GM04504 (cell line): ENCODE data around the gene ERAS.
"Not testable (repeated sequence)": the region's sequence is repeated elsewhere in the genome, so short reads cannot be mapped to it uniquely, and the experiment has no call there.

ENCODE experiments used
- DNase-seq: peaks from one replicate; pipeline ENCODE4 v3.0.0-alpha.2; 2012; ENCODE audit warnings: low read depth

Gene ERAS

DNA sequence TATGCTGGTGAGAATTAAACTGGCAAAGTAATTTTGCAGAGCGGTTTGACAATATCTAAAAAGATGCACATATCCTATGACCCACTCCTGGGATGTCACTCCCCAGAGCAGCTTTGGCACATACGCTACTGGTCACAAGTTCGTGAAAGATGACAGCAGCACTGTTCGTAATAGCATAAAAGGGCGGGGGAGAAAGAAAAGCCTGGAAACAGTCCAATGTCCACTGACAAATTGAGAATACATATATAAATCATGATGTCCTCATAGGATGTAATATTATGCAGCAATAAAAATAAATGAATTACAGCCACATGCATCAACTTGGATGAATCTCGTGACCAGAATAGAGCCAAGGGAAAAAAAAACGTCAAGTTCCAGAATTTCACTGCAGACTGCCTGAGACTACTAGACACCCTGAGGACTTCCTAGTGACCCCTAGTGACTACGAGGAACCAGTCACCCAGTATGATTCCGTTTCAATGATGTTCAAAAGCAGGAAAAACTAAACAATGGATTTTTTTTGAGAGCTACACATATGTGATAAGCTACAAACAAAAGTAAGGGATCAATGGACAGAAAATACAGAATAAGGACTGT lies 7.3 kb downstream of the ERAS start:
- peak; percentile 4 for DNase-seq

DNA sequence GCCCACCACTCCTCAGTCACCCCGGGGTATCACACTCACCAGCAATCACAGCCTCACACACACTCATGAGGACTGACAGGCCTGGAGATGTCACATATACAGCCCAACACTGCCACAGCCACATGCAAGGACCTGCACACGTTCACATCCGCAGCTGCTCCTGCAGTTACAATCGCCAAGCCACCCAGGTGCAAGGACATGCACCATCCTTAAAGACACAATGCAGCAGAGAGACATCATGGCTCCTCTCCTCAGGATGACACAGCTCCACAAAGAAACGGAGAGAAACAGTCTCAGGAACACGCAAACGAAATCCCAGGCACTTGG lies 8.0 kb downstream of the ERAS start:
- no peak for DNase-seq

DNA sequence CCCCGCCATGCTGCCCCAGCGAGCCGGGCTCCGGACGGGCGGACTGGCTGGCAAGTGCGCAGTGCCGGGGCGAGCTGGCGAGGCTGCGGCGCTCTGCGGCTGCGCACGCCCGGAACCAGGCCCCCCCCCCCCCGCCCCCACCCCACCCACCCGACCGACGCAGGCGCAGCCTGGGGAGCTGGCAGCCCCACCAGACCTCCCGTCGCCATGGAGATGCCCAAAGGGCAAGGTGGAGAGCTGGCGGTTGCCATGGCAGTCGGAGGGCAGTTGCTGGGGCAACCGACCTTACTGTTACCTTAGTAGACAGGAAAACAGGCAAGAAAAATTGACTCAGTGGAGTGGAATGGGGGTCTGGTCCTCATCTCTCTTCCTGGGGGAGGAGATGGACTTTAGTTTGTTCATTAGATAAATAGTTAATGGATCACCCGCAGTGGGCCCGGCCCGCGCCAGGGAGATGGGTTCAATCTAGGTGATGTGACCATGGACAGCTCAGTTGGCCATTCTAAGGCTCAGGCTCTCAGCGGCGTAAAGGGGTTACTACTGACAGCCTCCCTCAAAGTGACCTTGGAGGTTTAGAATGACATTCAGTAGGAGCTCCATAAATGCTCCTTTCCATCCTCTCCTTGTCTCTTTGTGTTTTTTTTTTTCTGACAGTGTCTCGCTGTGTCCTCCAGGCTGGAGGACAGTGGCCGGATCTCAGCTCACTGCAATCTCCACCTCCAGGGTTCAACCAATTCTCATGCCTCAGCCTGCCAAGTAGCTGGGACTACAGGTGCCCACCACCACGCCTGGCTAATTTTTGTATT lies 9.4 kb downstream of the ERAS start, which contains the start of gene PCSK1N:
TSS of gene PCSK1N (minus strand) at position 87 of the 806 bp plus-strand sequence. CDS start at position 9, 78 bp downstream.
- no peak for DNase-seq

DNA sequence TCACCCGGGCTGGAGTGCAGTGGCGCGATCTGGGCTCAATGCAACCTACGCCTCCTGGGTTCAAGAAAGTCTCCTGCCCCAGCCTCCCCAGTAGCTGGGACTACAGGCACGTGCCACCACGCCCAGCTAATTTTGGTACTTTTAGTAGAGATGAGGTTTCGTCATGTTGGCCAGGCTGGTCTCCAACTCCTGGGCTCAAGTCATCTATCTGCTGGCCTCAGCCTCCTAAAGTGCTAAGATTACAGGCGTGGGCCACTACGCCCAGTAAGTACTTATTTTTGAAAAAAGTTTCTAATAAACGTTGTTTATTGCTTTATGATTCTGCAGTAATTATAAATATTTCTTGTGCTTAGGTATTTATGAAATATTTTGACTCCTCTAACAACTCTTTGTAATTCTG lies 13.4 kb downstream of the ERAS start:
- DNase-seq, result no peak

DNA sequence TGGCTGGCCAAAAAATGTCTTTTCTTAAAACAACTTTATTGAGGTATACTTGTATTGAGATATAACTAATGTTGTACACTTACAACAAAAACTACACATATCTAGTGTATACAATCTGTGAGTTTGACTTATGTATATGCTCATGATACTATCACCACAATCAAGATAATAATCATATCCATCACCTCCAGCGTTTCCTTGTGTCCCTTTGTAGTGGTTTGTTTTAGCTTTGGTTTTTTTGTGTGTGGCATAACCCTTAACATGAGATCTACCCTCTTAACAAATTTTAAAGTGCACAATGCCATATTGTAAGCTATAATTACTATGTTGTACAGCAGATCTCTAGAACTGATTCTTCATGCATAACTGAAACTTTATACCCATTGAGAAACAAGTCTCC lies 22.5 kb downstream of the ERAS start:
- no peak for DNase-seq

DNA sequence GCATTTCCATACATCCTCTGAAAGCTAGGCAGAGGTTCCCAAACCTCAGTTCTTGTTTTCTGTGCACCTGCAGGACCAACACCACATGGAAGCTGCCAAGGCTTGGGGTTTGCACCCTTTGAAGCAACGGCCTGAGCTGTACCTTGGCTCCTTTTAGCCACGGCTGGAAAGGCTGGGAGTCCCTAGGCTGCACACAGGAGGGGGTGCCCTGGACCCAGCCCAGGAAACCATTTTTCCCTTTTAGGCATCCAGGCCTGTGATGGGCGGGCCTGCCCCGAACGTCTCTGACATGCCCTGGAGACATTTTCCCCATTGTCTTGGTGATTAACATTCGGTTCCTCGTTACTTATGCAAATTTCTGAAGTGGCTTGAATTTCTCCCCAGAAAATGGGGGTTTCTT lies 26.5 kb downstream of the ERAS start:
- no peak for DNase-seq

DNA sequence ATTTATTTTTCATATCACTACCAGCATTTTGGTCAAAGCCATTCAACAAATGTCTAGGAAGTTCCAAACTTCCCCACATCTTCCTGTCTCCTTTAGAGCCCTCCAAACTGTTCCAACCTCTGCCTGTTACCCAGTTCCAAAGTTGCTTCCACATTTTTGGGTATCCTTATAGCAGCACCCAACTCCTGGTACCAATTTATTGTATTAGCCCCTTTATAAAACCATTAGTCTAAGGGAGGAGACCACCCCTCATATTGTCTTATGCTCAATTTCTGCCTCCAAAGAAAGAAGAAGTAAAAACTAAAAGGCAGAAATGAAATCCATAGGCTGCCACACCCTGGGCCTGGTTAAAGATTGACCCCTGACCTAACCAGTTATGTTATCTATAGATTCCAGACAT lies 27.2 kb downstream of the ERAS start:
- not testable (repeated sequence) for DNase-seq

DNA sequence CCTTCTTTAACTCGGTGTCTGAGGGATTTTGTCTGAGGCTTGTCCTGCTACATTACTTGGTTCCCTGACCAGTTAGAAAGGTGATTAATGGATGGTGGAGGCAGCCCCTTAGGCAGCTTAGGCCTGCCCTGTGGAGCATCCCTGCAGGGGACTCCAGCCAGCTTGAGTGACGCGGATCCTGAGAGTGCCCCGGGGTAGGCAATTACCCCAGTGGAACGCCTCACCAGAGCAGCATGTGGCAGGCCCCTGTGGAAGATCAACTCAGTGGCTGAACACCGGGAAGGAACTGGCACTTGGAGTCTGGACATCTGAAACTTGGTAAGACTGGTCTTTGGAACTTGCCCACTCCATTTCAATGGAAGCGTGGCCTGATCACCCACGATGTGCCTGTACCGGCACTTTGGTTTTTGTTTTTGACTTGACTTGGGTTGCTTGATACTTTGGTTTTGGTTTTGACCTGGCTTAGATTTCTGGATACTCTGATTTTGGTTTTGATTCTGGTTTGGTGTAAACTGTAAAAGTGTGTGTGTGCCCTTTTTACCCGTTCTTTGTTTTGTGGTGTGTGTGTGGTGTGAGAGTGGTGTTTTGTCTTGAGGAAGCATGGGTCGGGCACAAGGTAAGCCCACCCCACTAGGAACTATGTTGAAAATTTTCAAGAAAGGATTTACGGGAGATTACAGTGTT lies 27.9 kb downstream of the ERAS start:
- not testable (repeated sequence) for DNase-seq

DNA sequence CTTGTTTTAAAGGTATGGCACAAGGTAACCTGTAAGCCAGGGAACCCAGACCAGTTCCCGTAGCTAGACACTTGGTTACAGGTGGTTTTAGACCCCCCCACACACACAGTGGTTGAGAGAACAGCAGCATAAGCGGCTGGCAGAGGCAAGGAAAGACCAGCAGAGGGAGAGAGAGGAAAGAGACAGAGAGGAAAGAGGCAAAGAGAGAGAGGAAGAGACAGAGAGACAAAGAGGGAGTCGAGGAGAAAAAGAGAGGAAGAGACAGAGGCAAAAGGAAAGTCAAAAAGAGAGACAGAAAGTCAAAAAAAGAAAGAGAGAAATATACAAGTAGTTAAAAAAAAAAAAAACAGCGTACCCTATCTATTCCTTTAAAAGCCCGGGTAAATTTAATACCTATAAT lies 28.6 kb downstream of the ERAS start:
- no peak for DNase-seq

DNA sequence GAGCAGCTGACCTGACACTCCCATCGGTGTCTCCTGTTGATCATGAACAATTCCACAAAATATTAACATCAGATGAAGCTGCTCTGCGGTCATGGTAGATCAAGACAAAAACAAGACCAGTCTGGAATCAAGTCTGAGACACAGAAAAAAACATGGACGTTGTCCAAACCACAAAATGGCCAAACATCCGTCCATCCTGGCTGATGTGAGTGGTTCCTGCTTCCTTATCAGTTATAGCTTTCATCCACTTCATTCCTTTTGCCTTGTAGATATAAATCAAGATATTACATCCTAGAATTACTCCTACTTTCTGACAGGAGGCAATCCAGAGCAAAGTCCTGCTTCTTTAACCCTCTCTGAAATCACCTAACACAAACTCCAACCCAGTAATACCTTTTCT lies 37.9 kb downstream of the ERAS start:
- DNase-seq, result no peak

DNA sequence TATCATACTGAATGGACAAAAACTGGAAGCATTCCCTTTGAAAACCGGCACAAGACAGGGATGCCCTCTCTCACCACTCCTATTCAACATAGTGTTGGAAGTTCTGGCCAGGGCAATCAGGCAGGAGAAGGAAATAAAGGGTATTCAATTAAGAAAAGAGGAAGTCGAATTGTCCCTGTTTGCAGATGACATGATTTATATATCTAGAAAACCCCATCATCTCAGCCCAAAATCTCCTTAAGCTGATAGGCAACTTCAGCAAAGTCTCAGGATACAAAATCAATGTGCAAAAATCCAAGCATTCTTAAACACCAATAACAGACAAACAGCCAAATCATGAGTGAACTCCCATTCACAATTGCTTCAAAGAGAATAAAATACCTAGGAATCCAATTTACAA lies 45.7 kb downstream of the ERAS start:
- DNase-seq, result not testable (repeated sequence)

DNA sequence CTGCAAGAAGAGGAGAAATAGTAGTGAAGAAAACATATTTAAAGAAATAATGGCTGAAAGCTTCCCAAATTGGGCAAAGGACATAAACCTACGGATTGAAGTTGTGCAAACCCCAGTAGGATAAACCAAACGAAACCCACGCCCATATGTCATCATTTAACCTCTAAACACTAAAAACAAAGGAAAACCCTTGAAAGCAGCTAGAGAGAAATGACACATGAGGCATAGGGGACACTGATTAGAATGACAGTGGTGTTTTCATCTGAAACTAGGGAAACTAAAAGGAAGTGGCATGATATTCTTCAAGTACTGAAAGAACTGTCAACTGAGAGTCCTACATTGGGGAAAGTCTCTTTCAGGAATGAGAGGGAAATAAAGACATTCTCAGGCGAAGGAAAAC lies 50.6 kb downstream of the ERAS start:
- not testable (repeated sequence) for DNase-seq
